ENCODE measurements around the gene TXNRD2. TPM values are rescaled to one million over a fixed set of nuclear protein-coding genes. Genes with fewer than 3 reads are reported as not detected.
A peak's percentile ranks its signal among the peaks of the same experiment; 100 is the strongest.

TXNRD2 gene
- total RNA-seq, 1 donor from 2014 or later, result 0.19 TPM

DNA sequence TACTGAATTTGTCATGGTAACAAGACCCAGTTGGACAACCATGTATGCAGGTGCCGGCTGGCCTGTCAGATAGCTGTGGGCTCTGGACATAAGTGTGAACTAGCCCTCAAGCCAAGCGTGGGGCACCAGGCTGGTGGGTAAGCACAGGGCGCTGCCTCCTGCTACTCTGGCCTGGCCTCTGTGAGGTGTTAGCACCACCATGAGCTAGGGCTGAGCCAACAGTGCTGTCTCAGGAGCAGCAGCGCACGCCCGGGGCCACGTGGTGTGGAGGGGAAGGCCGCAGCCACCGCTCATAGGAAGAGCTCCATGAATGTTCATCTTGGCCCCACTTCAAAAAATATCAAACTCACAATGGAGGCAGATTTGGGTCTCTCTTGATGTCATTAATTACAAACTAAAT, 51.7 kb downstream of the TXNRD2 start:
- peak overlapping the region; percentile 42 for H3K27ac Mint-ChIP-seq
- Histone ChIP-seq H3K4me2 (no peak overlapping the region), H2AFZ (replicated peaks) (no peak overlapping the region), H3K4me3 (no peak overlapping the region), H3K27me3 (peaks cover 50% of the 10 kb centered on the region), H4K20me1 (ENCODE audit: low read depth) (peaks cover 13% of the 10 kb centered on the region), H3K9me3 (ENCODE audit: low read depth) (no peaks in the 10 kb centered on the region), H3K36me3 (no peaks in the 10 kb centered on the region), H3K4me1 (peaks cover 30% of the 10 kb centered on the region), H3F3A (ENCODE audit: low read depth) (peaks cover 24% of the 10 kb centered on the region), H3K9ac (no peak overlapping the region), H3K79me2 (ENCODE audit: low read depth) (no peaks in the 10 kb centered on the region), H3K27ac (no peak overlapping the region)
- DNase-seq (ENCODE audit: low spot score), result no peak
- peaks cover 7% of the 10 kb centered on the region for H3K27me3 Mint-ChIP-seq (ENCODE audit: insufficient read depth, low read depth)
- TF ChIP-seq EZH2 (IDR thresholded peaks at IDR 0.05) (no peak), EZH2phosphoT487 (IDR thresholded peaks at IDR 0.05) (no peak)
- TF ChIP-seq, protein P1, sequence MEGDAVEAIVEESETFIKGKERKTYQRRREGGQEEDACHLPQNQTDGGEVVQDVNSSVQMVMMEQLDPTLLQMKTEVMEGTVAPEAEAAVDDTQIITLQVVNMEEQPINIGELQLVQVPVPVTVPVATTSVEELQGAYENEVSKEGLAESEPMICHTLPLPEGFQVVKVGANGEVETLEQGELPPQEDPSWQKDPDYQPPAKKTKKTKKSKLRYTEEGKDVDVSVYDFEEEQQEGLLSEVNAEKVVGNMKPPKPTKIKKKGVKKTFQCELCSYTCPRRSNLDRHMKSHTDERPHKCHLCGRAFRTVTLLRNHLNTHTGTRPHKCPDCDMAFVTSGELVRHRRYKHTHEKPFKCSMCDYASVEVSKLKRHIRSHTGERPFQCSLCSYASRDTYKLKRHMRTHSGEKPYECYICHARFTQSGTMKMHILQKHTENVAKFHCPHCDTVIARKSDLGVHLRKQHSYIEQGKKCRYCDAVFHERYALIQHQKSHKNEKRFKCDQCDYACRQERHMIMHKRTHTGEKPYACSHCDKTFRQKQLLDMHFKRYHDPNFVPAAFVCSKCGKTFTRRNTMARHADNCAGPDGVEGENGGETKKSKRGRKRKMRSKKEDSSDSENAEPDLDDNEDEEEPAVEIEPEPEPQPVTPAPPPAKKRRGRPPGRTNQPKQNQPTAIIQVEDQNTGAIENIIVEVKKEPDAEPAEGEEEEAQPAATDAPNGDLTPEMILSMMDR (IDR thresholded peaks at IDR 0.05), result no peak
- peaks cover 38% of the 10 kb centered on the region for H3K4me1 Mint-ChIP-seq
- no peaks in the 10 kb centered on the region for H3K36me3 Mint-ChIP-seq
- H3K9me3 Mint-ChIP-seq, result no peaks in the 10 kb centered on the region
- H3K4me3 Mint-ChIP-seq, result peak overlapping the region; percentile 46

DNA sequence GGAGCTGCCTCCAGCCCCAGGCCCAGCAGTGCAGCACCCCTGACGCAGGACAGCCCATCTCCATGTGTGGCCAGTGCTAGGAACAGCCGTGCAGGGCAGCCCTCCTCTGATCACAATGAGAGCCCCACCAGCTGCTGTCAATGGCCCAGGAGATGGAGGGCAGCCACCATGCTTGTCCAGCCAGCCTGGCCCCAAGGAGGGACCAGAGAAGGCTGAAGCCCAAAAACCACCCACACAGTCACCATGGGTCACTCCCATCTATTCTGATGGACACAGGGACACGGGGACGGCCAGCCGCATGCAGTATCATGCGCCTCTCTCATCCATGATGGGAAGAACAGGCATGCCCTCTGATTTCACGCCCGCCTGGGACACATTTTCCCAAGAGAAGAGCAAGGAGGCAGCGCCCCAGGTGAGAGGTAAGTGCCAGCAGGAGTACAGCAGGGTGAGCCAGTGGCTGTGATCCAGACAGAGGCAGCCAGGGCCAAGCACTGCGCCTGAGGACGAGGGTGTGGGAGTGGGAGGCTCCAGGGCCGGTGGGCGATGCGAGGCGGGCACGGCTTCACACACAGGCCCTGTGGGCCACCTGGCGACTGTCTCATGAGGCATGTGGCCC, 53.4 kb downstream of the TXNRD2 start:
- peaks cover 33% of the 10 kb centered on the region for H3K4me1 Mint-ChIP-seq
- H3K27ac ChIP-seq, result no peak overlapping the region
- H3K36me3 Mint-ChIP-seq, result no peaks in the 10 kb centered on the region
- no peaks in the 10 kb centered on the region for H3K36me3 ChIP-seq
- no peaks in the 10 kb centered on the region for H3K9me3 Mint-ChIP-seq
- H3K27me3 ChIP-seq, result peaks cover 36% of the 10 kb centered on the region
- peaks cover 24% of the 10 kb centered on the region for H3F3A ChIP-seq (ENCODE audit: low read depth)
- peaks cover 10% of the 10 kb centered on the region for H3K27me3 Mint-ChIP-seq (ENCODE audit: insufficient read depth, low read depth)
- H3K9me3 ChIP-seq (ENCODE audit: low read depth), result no peaks in the 10 kb centered on the region
- no peak overlapping the region for H2AFZ ChIP-seq (replicated peaks)
- peaks cover 30% of the 10 kb centered on the region for H3K4me1 ChIP-seq
- DNase-seq (ENCODE audit: low spot score), result no peak
- H3K4me3 Mint-ChIP-seq, result no peak overlapping the region
- H4K20me1 ChIP-seq (ENCODE audit: low read depth), result peaks cover 13% of the 10 kb centered on the region
- no peak overlapping the region for H3K4me2 ChIP-seq
- no peak overlapping the region for H3K9ac ChIP-seq
- H3K27ac Mint-ChIP-seq, result no peak overlapping the region
- H3K4me3 ChIP-seq, result no peak overlapping the region
- no peaks in the 10 kb centered on the region for H3K79me2 ChIP-seq (ENCODE audit: low read depth)
- TF ChIP-seq EZH2phosphoT487 (IDR thresholded peaks at IDR 0.05), result no peak
- TF ChIP-seq, protein P1 (IDR thresholded peaks at IDR 0.05), result no peak
- TF ChIP-seq EZH2 (IDR thresholded peaks at IDR 0.05), result no peak

DNA sequence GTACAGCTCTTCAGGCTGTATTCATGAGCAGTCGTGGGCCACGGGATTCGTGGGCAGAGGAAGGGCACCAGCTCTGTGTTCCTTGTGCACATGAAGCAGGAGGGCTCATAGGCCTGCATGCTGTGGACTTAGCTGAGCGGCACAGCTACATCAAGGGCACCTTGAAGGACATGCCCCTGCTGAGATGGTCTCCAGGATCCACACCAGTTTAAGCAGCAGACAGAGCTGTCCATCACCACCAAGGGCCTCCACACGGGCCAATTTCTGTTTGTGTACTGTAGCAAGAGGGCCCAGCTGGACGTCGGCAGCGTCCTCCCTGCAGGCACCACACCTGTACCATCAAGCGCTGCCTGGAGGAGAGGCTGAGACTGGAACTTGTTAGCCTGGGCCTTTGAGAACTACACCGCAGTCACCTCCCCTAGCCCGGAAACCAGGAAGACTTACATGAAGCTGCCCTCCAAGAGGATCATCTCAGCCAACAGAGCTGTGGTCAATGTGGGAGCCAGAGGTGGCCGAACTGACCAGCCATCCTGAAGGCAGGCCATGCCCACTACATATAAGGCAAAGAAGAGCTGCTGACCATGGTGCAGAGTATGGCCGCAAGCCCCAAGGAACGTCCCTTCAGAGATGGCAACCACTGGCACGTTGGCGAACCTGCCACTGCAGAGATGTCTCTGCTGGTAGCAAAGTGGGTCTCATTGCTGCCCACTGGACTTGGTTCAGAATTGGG, 54.2 kb downstream of the TXNRD2 start:
- H3K4me3 Mint-ChIP-seq, result no peak overlapping the region

More for the DNA sequence above, 54.2 kb downstream of the TXNRD2 start:
- Mint-ChIP-seq H3K27ac (peak overlapping the region; percentile 37), H3K27me3 (ENCODE audit: insufficient read depth, low read depth) (peaks cover 7% of the 10 kb centered on the region), H3K9me3 (no peaks in the 10 kb centered on the region), H3K4me1 (peaks cover 29% of the 10 kb centered on the region), H3K36me3 (no peaks in the 10 kb centered on the region)
- H3K4me1 ChIP-seq, result peaks cover 27% of the 10 kb centered on the region
- H3K27me3 ChIP-seq, result peaks cover 28% of the 10 kb centered on the region
- no peak overlapping the region for H3K4me3 ChIP-seq
- no peak overlapping the region for H3K9ac ChIP-seq
- H2AFZ ChIP-seq (replicated peaks), result no peak overlapping the region
- H3K36me3 ChIP-seq, result no peaks in the 10 kb centered on the region
- H4K20me1 ChIP-seq (ENCODE audit: low read depth), result peaks cover 7% of the 10 kb centered on the region
- H3K4me2 ChIP-seq, result no peak overlapping the region
- TF ChIP-seq, protein P1 (IDR thresholded peaks at IDR 0.05), result no peak
- TF ChIP-seq EZH2phosphoT487 (IDR thresholded peaks at IDR 0.05), result no peak
- no peak for TF ChIP-seq EZH2 (IDR thresholded peaks at IDR 0.05)
- H3K9me3 ChIP-seq (ENCODE audit: low read depth), result no peaks in the 10 kb centered on the region
- H3K27ac ChIP-seq, result no peak overlapping the region
- H3K79me2 ChIP-seq (ENCODE audit: low read depth), result no peaks in the 10 kb centered on the region
- H3F3A ChIP-seq (ENCODE audit: low read depth), result peaks cover 16% of the 10 kb centered on the region
- DNase-seq (ENCODE audit: low spot score), result no peak
